HepG2 (cell line): ENCODE results near the gene CD72. TPM values are rescaled to one million over a fixed set of nuclear protein-coding genes. Genes with fewer than 3 reads are reported as not detected.

Experiments
- CBX5 ChIP-seq: sonication (generic); formaldehyde crosslinking; IDR thresholded peaks from 2 replicates; pipeline ENCODE4 v1.4.0; 2020; ENCODE audit warnings: missing genetic modification reagents, borderline replicate concordance
- DNMT1 ChIP-seq: sonication (generic); formaldehyde crosslinking; IDR thresholded peaks from 2 replicates; pipeline ENCODE4 v1.5.1; 2020; ENCODE audit warnings: mild to moderate bottlenecking, missing genetic modification reagents
- GMEB1 ChIP-seq: sonication (generic); formaldehyde crosslinking; IDR thresholded peaks from 2 replicates; pipeline ENCODE4 v1.5.1; 2020; ENCODE audit warnings: missing genetic modification reagents, mild to moderate bottlenecking, borderline replicate concordance
- HNRNPL ChIP-seq: fragments of 200-400 bp; formaldehyde crosslinking; IDR thresholded peaks from 2 replicates; pipeline ENCODE4 v1.6.1; 2017; ENCODE audit warnings: mild to moderate bottlenecking, low read depth, low read length
- KLF13 ChIP-seq: sonication (generic); formaldehyde crosslinking; IDR thresholded peaks from 2 replicates; pipeline ENCODE4 v1.4.0; 2020; ENCODE audit warnings: mild to moderate bottlenecking, missing genetic modification reagents
- KLF16 ChIP-seq, 2 experiments: sonication (generic) in 1 of 2; formaldehyde crosslinking in 1 of 2; IDR thresholded peaks; 2 replicates each; pipeline versions ENCODE4 v1.6.1 to v1.8.0; 2016 to 2023; ENCODE audit warnings: missing genetic modification reagents in 2 of 2, missing compliant biosample characterization in 1 of 2
- MATR3 ChIP-seq: sonication (generic); formaldehyde crosslinking; IDR thresholded peaks from 2 replicates; pipeline ENCODE4 v1.4.0; 2020; ENCODE audit warnings: missing genetic modification reagents
- MTERF4 ChIP-seq: sonication (generic); formaldehyde crosslinking; IDR thresholded peaks from 2 replicates; pipeline ENCODE4 v1.8.0; 2023; ENCODE audit warnings: mild to moderate bottlenecking, missing genetic modification reagents
- PRDM10 ChIP-seq: sonication (generic); formaldehyde crosslinking; IDR thresholded peaks from 2 replicates; pipeline ENCODE4 v1.4.0; 2020; ENCODE audit warnings: low read depth, missing genetic modification reagents
- RBAK ChIP-seq: sonication (generic); formaldehyde crosslinking; IDR thresholded peaks from 2 replicates; pipeline ENCODE4 v1.5.1; 2020; ENCODE audit warnings: mild to moderate bottlenecking, missing genetic modification reagents
- SNAPC2 ChIP-seq: sonication (generic); formaldehyde crosslinking; IDR thresholded peaks from 2 replicates; pipeline ENCODE4 v1.8.1; 2022; ENCODE audit warnings: mild to moderate bottlenecking, missing genetic modification reagents
- TBP ChIP-seq: sonication (generic); formaldehyde crosslinking; IDR thresholded peaks from 2 replicates; pipeline ENCODE4 v1.5.0; 2020; ENCODE audit warnings: missing genetic modification reagents
- USF2 ChIP-seq, 2 experiments: sonication (generic) in 1 of 2; formaldehyde crosslinking in 1 of 2; IDR thresholded peaks; 2 replicates each; pipeline versions ENCODE4 v1.5.1 to v1.6.1; 2011 to 2020; ENCODE audit warnings: borderline replicate concordance in 1 of 2, low read depth in 1 of 2, low read length in 1 of 2, mild to moderate bottlenecking in 1 of 2, missing genetic modification reagents in 1 of 2, moderate library complexity in 1 of 2
- ZFP36 ChIP-seq: fragments of 150-350 bp; IDR thresholded peaks from 2 replicates; pipeline ENCODE4 v1.6.1; 2018; ENCODE audit warnings: borderline replicate concordance, low read length, low read depth; ENCODE audit not compliant: partially characterized antibody
- ZNF296 ChIP-seq: sonication (generic); formaldehyde crosslinking; conservative IDR thresholded peaks from 2 replicates; pipeline ENCODE4 v1.5.0; 2020; ENCODE audit warnings: mild to moderate bottlenecking, missing genetic modification reagents
- ZNF343 ChIP-seq: sonication (generic); formaldehyde crosslinking; IDR thresholded peaks from 2 replicates; pipeline ENCODE4 v1.4.0; 2020; ENCODE audit warnings: mild to moderate bottlenecking, missing genetic modification reagents
- ZNF557 ChIP-seq: sonication (generic); formaldehyde crosslinking; IDR thresholded peaks from 2 replicates; pipeline ENCODE4 v1.4.0; 2020; ENCODE audit warnings: missing genetic modification reagents
- ZNF570 ChIP-seq: sonication (generic); formaldehyde crosslinking; IDR thresholded peaks from 2 replicates; pipeline ENCODE4 v1.4.0; 2020; ENCODE audit warnings: mild to moderate bottlenecking, missing genetic modification reagents, borderline replicate concordance
- ZNF709 ChIP-seq: sonication (generic); formaldehyde crosslinking; IDR thresholded peaks from 2 replicates; pipeline ENCODE4 v1.5.0; 2020; ENCODE audit warnings: mild to moderate bottlenecking, missing genetic modification reagents
- ZNF816 ChIP-seq: sonication (generic); formaldehyde crosslinking; IDR thresholded peaks from 2 replicates; pipeline ENCODE4 v1.8.0; 2022; ENCODE audit warnings: missing genetic modification reagents, mild to moderate bottlenecking, borderline replicate concordance
- polyA plus RNA-seq, 8 experiments: library from polyadenylated mRNA; depleted of rRNA in 3 of 8; stranded (reverse) in 7 of 8; unstranded in 1 of 8; fragments of >200 nt; fragmentation: Illumina TruSeq in 4 of 8; extraction: Trizol in 4 of 8; gene quantifications; 2 replicates each; pipeline versions ENCODE4 v1.2.1 to v1.2.3, GENCODE V29; 2011 to 2016; ENCODE audit warnings: low read depth in 4 of 8, missing spikeins in 1 of 8, mixed read lengths in 1 of 8; ENCODE audit not compliant: insufficient read depth in 1 of 8
- total RNA-seq, 5 experiments: library from RNA; depleted of rRNA; stranded (reverse); fragments of >200 nt; fragmentation: Illumina TruSeq; extraction: Trizol; gene quantifications; 2 replicates each; pipeline ENCODE4 v1.2.3, GENCODE V29; 2016; ENCODE audit warnings: low read depth in 1 of 5

The CD72 gene
- total and polyA plus RNA-seq, 2 of the 13 experiments (the other 11 are each of a cell fraction or from before 2014, with no cell fraction given) = 0.18 to 1.1 TPM

GRCh38 chr9:35603986-35604577 lies 14.1 kb downstream of the CD72 start (continued):
- TF ChIP-seq GMEB1 (CRISPR knock-in tag) = peak; percentile 91
- no peak for TF ChIP-seq MTERF4 (CRISPR knock-in tag)
- no peak; the same call in 1 of the 2 replicates for TF ChIP-seq PRDM10 (CRISPR knock-in tag)
- TF ChIP-seq USF2 (IDR thresholded peaks at IDR 0.05; ENCODE audit: low read depth, low read length) = no peak
- no peak for TF ChIP-seq USF2 (CRISPR knock-in tag; IDR thresholded peaks at IDR 0.05; ENCODE audit: borderline replicate concordance)
- no peak for TF ChIP-seq ZFP36
- 0 out of 2 replicates have a peak, but pooled peaks have one; percentile 33 for TF ChIP-seq HNRNPL
- TF ChIP-seq TBP (CRISPR knock-in tag) = no peak
- TF ChIP-seq SNAPC2 (CRISPR knock-in tag) = peak; percentile 91
- no peak for TF ChIP-seq KLF13 (CRISPR knock-in tag)
- TF ChIP-seq ZNF816 = no peak
- peak; percentile 57; the same call in 1 of the 2 replicates for TF ChIP-seq CBX5 (CRISPR knock-in tag)
- no peak for TF ChIP-seq ZNF296 (CRISPR knock-in tag)
- TF ChIP-seq ZNF570 (CRISPR knock-in tag) = no peak
- 0 out of 2 replicates have a peak, but pooled peaks have one; percentile 54 for TF ChIP-seq ZNF709 (CRISPR knock-in tag)
- peak in 1 of 2 experiments; percentile 87; a peak in 2 of 4 replicates for TF ChIP-seq KLF16 (CRISPR knock-in tag; IDR thresholded peaks at IDR 0.05)
- TF ChIP-seq RBAK (CRISPR knock-in tag) = no peak
- TF ChIP-seq MATR3 = no peak
- no peak for TF ChIP-seq DNMT1 (CRISPR knock-in tag)
- TF ChIP-seq ZNF343 (CRISPR knock-in tag) = 0 out of 2 replicates have a peak, but pooled peaks have one; percentile 64
- no peak for TF ChIP-seq ZNF557 (CRISPR knock-in tag)
